GM18873 (cell line): ENCODE results near the gene TMPRSS13.
"Not testable (repeated sequence)": the region's sequence is repeated elsewhere in the genome, so short reads cannot be mapped to it uniquely, and the experiment has no call there.

Source experiments
- ATAC-seq: cut with Tn5 transposase; IDR thresholded peaks from one replicate; pipeline ENCODE4 v1.9.1; 2021; ENCODE audit warnings: mild to moderate bottlenecking, moderate library complexity, moderate number of reproducible peaks; ENCODE audit not compliant: unreplicated experiment, low FRiP score

Gene TMPRSS13

GRCh38 chr11:117931331-117931950 lies 2.2 kb upstream of the TMPRSS13 start:
- ATAC-seq = no peak

GRCh38 chr11:117930668-117931330 lies 1.6 kb upstream of the TMPRSS13 start:
- ATAC-seq = no peak

- ATAC-seq = no peak
Observed at GRCh38 chr11:117929916-117930570, 841 bp upstream of the TMPRSS13 start.

GRCh38 chr11:117928446-117929141 lies 608 bp downstream of the TMPRSS13 start:
- ATAC-seq = no peak

- ATAC-seq = no peak
Observed at GRCh38 chr11:117927926-117928325, 1.3 kb downstream of the TMPRSS13 start.

- not testable (repeated sequence) for ATAC-seq
Observed at GRCh38 chr11:117926166-117926565, 3.0 kb downstream of the TMPRSS13 start.

GRCh38 chr11:117925198-117925925 lies 3.8 kb downstream of the TMPRSS13 start:
- ATAC-seq = no peak

- no peak for ATAC-seq
Observed at GRCh38 chr11:117924631-117925170, 4.5 kb downstream of the TMPRSS13 start.

- no peak for ATAC-seq
Observed at GRCh38 chr11:117923773-117924172, 5.4 kb downstream of the TMPRSS13 start.

GRCh38 chr11:117923275-117923674 lies 5.9 kb downstream of the TMPRSS13 start:
- ATAC-seq = no peak

- no peak for ATAC-seq
Observed at GRCh38 chr11:117921893-117922292, 7.3 kb downstream of the TMPRSS13 start.

GRCh38 chr11:117921456-117921855 lies 7.7 kb downstream of the TMPRSS13 start:
- no peak for ATAC-seq

- no peak for ATAC-seq
Observed at GRCh38 chr11:117919781-117920221, 9.4 kb downstream of the TMPRSS13 start.

- no peak for ATAC-seq
Observed at GRCh38 chr11:117919341-117919740, 9.9 kb downstream of the TMPRSS13 start.

- no peak for ATAC-seq
Observed at GRCh38 chr11:117918366-117919255, 10.6 kb downstream of the TMPRSS13 start.

- ATAC-seq = no peak
Observed at GRCh38 chr11:117917591-117918151, 11.5 kb downstream of the TMPRSS13 start.

GRCh38 chr11:117916956-117917355 lies 12.2 kb downstream of the TMPRSS13 start:
- no peak for ATAC-seq

GRCh38 chr11:117915672-117916235 lies 13.4 kb downstream of the TMPRSS13 start:
- no peak for ATAC-seq
